Measurements from ENCODE around the gene TBC1D22A. TPM values are rescaled to one million over a fixed set of nuclear protein-coding genes. Genes with fewer than 3 reads are reported as not detected.

The TBC1D22A gene
- total RNA-seq, 6 experiments from 2014 or later, result 20.4 to 24.1 (median 22.2) TPM

DNA sequence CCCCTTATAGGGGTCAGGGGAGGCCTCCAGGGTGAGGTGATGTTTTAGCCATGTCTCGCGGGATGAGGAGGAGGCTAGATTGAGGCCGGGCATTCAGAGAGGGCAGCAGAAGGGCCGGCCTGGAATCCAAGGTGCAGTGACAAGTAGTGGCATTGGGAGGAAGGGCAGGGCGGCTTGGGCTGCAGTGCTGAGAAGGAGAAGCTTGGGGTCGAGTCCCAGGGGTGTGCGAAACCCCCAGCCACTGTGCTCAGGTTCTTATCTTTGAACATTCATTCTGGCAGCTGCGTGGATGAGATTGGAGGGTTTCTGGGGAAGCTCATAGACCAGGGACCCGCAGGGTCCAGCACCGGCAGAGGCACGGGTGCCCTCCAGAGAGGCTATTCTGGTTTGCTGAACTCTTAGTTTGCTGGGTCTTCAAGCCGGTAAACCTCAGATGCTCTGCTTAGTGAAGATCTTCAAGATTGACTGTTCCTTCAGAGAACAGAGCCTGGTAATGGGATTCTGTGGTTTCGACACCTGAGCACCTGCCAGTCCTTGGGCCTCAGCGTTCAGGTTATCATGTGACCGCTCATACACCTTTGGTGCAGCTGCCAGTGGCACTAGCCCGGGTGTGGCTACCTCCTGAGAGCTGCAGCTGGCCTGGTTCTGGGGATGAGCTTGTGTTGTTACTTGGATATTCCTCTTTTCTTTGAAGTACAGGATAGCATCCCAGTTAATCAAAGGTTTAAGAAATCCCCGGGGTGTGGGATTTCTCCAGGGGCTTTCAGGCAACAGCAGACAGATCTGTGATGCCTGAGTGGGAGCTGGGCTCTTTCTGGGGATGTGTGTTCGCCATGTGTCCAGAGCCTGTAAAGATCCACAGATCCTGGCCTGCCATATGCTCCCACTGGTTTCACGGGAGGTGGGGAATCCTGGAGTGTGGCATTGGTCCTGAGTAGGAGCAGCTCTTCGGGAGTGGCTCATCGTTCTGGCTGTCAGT is 152.8 kb downstream of the TBC1D22A start:
- peaks cover 10% of the 10 kb centered on the region for H3K36me3 Mint-ChIP-seq (ENCODE audit: low read depth)
- H3K4me3 Mint-ChIP-seq, result no peak overlapping the region
- no peak for DNase-seq
- H3K9me3 Mint-ChIP-seq, result no peaks in the 10 kb centered on the region
- peaks cover 7% of the 10 kb centered on the region for H3K27me3 Mint-ChIP-seq (ENCODE audit: insufficient read depth)
- TF ChIP-seq, protein P1, sequence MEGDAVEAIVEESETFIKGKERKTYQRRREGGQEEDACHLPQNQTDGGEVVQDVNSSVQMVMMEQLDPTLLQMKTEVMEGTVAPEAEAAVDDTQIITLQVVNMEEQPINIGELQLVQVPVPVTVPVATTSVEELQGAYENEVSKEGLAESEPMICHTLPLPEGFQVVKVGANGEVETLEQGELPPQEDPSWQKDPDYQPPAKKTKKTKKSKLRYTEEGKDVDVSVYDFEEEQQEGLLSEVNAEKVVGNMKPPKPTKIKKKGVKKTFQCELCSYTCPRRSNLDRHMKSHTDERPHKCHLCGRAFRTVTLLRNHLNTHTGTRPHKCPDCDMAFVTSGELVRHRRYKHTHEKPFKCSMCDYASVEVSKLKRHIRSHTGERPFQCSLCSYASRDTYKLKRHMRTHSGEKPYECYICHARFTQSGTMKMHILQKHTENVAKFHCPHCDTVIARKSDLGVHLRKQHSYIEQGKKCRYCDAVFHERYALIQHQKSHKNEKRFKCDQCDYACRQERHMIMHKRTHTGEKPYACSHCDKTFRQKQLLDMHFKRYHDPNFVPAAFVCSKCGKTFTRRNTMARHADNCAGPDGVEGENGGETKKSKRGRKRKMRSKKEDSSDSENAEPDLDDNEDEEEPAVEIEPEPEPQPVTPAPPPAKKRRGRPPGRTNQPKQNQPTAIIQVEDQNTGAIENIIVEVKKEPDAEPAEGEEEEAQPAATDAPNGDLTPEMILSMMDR (IDR thresholded peaks at IDR 0.05), result no peak
- no peak overlapping the region; the same call in 1 of the 2 replicates for H3K27ac Mint-ChIP-seq
- H3K4me1 Mint-ChIP-seq (ENCODE audit: low read depth), result no peaks in the 10 kb centered on the region

DNA sequence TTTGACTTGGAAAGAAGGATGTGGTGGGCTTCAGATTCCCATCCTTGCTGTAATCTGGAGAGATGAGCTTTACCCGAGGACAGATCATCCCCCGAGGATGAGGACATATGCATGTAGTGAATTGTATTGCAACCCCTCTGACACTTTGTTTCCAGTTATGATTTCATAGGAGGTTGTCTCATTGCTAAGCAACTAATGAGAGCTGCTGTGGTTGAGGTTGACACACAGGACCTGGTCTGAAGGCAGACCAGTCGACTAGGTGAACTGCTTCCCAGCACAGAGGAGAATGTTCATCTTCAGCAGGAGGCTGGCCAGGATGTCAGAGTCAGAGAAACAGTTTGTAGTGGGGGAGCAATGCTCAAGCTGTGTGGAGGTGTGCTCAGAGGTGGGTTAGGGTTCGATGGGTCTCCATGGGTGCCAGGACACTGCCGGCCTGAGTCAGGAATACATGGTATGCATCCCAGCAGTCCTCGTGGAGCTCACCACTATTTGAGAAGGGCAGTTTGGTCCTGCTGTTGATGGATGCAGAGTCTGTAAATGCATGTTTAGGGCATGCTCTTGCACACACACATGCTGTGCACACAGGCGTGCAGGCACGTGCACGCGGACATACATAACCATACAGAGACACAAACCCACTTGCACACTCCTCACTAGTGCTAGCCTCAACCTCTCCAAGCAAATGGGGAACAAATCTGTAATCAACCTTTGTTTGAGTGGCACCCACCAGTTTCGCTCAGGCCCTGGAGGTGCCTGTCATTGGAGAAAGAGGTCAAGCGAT is 153.7 kb downstream of the TBC1D22A start:
- H3K9me3 Mint-ChIP-seq, result no peaks in the 10 kb centered on the region
- TF ChIP-seq, protein P1 (IDR thresholded peaks at IDR 0.05), result no peak
- H3K27me3 Mint-ChIP-seq (ENCODE audit: insufficient read depth), result peaks cover 7% of the 10 kb centered on the region
- H3K27ac Mint-ChIP-seq, result no peak overlapping the region
- peaks cover 12% of the 10 kb centered on the region for H3K36me3 Mint-ChIP-seq (ENCODE audit: low read depth)
- no peaks in the 10 kb centered on the region for H3K4me1 Mint-ChIP-seq (ENCODE audit: low read depth)
- H3K4me3 Mint-ChIP-seq, result no peak overlapping the region
- DNase-seq, result no peak

DNA sequence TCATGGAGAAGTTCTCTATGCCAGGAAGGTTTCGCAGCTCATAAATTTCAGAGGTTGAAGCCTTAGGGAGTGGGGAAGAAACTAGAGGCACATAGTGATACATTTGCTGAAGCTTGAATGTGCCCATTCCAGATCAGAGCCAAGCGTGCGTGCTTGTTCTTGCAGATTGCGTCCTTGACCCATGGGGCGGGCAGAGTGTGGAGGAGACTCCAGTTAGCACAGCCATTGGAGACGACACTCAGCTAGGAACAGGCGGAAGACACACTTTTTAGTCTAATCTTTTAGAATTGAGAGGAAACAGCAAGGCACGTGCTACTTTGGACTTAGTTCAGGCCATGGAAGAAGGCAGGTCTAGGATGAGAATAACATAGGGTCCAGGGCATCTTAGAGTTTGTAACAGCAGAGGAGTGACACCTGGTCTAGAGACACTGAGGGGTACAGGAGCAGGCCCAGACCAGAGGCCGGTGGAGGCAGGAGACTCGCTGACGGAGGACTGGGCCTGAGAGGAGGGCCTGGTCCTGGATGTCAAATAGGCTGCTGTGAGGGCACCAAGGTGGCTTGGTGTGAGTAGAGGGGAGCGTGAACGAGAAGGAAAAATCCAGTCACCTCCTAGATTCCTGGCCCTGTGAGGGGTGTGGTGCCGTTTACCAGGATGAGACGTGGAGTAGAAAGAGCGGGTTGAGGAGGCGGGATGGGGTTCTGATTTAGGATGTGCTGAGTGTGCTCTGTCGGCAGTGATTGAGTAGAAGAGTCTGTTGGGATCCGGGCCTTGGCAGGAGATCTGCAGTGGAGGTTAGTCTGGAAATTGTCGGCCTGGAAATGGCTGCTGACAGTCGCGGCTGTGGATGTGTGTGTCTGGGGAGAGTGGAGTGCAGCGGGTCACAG is 154.7 kb downstream of the TBC1D22A start:
- H3K9me3 Mint-ChIP-seq, result peaks cover 4% of the 10 kb centered on the region; the same call in 1 of the 2 replicates
- TF ChIP-seq, protein P1 (IDR thresholded peaks at IDR 0.05), result no peak
- H3K27ac Mint-ChIP-seq, result no peak overlapping the region
- peaks cover 22% of the 10 kb centered on the region for H3K36me3 Mint-ChIP-seq (ENCODE audit: low read depth)
- DNase-seq, result no peak
- no peaks in the 10 kb centered on the region for H3K4me1 Mint-ChIP-seq (ENCODE audit: low read depth)
- peaks cover 7% of the 10 kb centered on the region for H3K27me3 Mint-ChIP-seq (ENCODE audit: insufficient read depth)
- H3K4me3 Mint-ChIP-seq, result no peak overlapping the region; the same call in 1 of the 2 replicates

DNA sequence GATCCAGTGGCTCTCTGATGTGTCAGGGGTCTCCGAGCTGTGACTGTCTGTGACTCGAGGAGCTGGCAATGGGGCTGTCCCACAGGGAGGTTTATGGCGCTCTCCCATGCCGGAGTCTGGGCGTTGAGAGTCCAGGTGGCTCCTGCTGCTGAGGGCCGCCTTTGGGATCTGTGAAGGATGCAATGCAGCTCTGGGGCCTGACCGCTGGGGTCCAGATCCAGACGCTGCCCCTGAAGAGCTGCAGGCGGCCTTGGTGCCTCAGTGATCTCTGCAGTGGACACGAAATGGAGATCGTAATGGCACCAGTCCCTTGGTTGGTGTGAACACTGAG is 155.3 kb downstream of the TBC1D22A start:
- TF ChIP-seq, protein P1 (IDR thresholded peaks at IDR 0.05), result no peak
- Mint-ChIP-seq H3K27me3 (ENCODE audit: insufficient read depth) (peaks cover 5% of the 10 kb centered on the region), H3K27ac (no peak overlapping the region), H3K4me3 (no peak overlapping the region), H3K36me3 (ENCODE audit: low read depth) (peaks cover 24% of the 10 kb centered on the region), H3K9me3 (peaks cover 4% of the 10 kb centered on the region; the same call in 1 of the 2 replicates), H3K4me1 (ENCODE audit: low read depth) (no peaks in the 10 kb centered on the region)
- DNase-seq, result no peak

DNA sequence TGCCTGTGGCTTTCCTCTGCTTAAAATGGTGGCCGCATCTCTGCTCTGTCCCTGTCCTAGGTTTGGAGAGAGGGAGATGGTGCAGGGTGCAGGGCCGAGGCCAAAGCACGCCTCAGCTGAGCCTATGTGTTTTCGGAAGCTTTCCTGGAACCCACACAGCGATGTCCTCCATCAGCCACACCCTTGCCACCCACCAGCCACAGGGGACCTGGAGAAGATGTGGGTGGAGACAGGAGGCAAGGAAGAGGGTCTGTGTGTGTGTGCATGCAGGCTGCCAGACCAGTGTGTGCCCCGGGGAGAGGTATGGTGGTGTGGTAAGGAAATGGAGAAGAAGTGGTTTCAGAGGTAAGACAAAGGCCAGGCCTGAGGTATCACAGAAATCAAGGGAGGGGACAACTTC is 155.7 kb downstream of the TBC1D22A start:
- TF ChIP-seq, protein P1 (IDR thresholded peaks at IDR 0.05), result no peak
- no peaks in the 10 kb centered on the region for H3K4me1 Mint-ChIP-seq (ENCODE audit: low read depth)
- H3K36me3 Mint-ChIP-seq (ENCODE audit: low read depth), result peaks cover 24% of the 10 kb centered on the region
- no peak overlapping the region for H3K4me3 Mint-ChIP-seq
- no peak overlapping the region for H3K27ac Mint-ChIP-seq
- peaks cover 5% of the 10 kb centered on the region for H3K27me3 Mint-ChIP-seq (ENCODE audit: insufficient read depth)
- no peak for DNase-seq
- H3K9me3 Mint-ChIP-seq, result peaks cover 4% of the 10 kb centered on the region; the same call in 1 of the 2 replicates

Measured in HFFc6 (cell line).